ENCODE measurements around the gene FHOD1. TPM values are rescaled to one million over a fixed set of nuclear protein-coding genes. Genes with fewer than 3 reads are reported as not detected.

Gene FHOD1
- total and polyA plus RNA-seq, 9 of the 15 experiments (the other 6 are each of a cell fraction or from before 2014, with no cell fraction given), result 18.7 to 126 (median 32.3) TPM

- TF ChIP-seq ZNF253 (CRISPR knock-in tag; conservative IDR thresholded peaks at IDR 0.05), result no peak
- TF ChIP-seq TAF1 (IDR thresholded peaks at IDR 0.05; ENCODE audit: control insufficient read depth, extremely low read depth, insufficient read depth, low read length, severe bottlenecking), result no peak
- no peak for TF ChIP-seq ZNF318 (IDR thresholded peaks at IDR 0.05; ENCODE audit: borderline replicate concordance in 1 of 2, low read depth in 1 of 2)
- no peak for TF ChIP-seq SFPQ (IDR thresholded peaks at IDR 0.05; ENCODE audit: low read depth, low read length)
- TF ChIP-seq SNIP1 (IDR thresholded peaks at IDR 0.05; ENCODE audit: low read depth), result no peak
- no peak for TF ChIP-seq E2F6 (IDR thresholded peaks at IDR 0.05; ENCODE audit: borderline replicate concordance in 1 of 2, extremely low read depth in 1 of 2, insufficient read depth in 1 of 2, insufficient read length in 1 of 2, low read depth in 1 of 2, low read length in 1 of 2, poor library complexity in 1 of 2, severe bottlenecking in 1 of 2)
- no peak for TF ChIP-seq POLR2B (IDR thresholded peaks at IDR 0.05; ENCODE audit: low read depth, partially characterized antibody)
- no peak for TF ChIP-seq SREBF2 (CRISPR knock-in tag; IDR thresholded peaks at IDR 0.05)
- no peak for TF ChIP-seq CBX2 (IDR thresholded peaks at IDR 0.05; ENCODE audit: insufficient read depth, low read length, poor library complexity, severe bottlenecking)
- TF ChIP-seq GATAD2A (IDR thresholded peaks at IDR 0.05), result 0 out of 2 replicates have a peak, but pooled peaks have one; percentile 39
- TF ChIP-seq MAFF (IDR thresholded peaks at IDR 0.05; ENCODE audit: low read length), result peak; percentile 79
- no peak for TF ChIP-seq SUPT5H (IDR thresholded peaks at IDR 0.05)
- no peak for TF ChIP-seq ELK3 (CRISPR knock-in tag; IDR thresholded peaks at IDR 0.05)
These were observed 6.0 kb downstream of the FHOD1 start (continued) for GRCh38 chr16:67241008-67241900.

Measured in K562 (cell line).